SU-DHL-6 (cell line): ENCODE results near the gene NAT16.
"Not testable (repeated sequence)": the region's sequence is repeated elsewhere in the genome, so short reads cannot be mapped to it uniquely, and the experiment has no call there.

Experiments used
- H2AFZ ChIP-seq: fragments of 200-600 bp; sonication (generic); 2 replicates; pipeline ENCODE4 v1.6.1; 2014; ENCODE audit warnings: low read depth, mild to moderate bottlenecking, moderate library complexity, mixed read lengths, antibody characterized with exemption, low read length; ENCODE audit not compliant: severe bottlenecking
- H3F3A ChIP-seq: fragments of 200-600 bp; shearing (Covaris generic); 2 replicates; pipeline ENCODE4 v1.6.0; 2016; ENCODE audit warnings: antibody characterized with exemption, mild to moderate bottlenecking; ENCODE audit not compliant: insufficient read depth
- H3K27ac ChIP-seq: fragments of 200-600 bp; sonication (generic); 2 replicates; pipeline ENCODE4 v1.5.1; 2016; ENCODE audit warnings: low read depth, mild to moderate bottlenecking, low read length, moderate library complexity, mixed read lengths
- H3K27me3 ChIP-seq: fragments of 200-600 bp; sonication (generic), shearing (Covaris generic); 2 replicates; pipeline ENCODE4 v1.6.0; 2014; ENCODE audit warnings: mild to moderate bottlenecking, low read length
- H3K36me3 ChIP-seq: fragments of 200-600 bp; sonication (generic); 2 replicates; pipeline ENCODE4 v1.6.1; 2014; ENCODE audit warnings: mild to moderate bottlenecking, low read length, mixed read lengths
- H3K4me2 ChIP-seq: fragments of 300-600, 200-600 bp; shearing (Covaris generic), sonication (generic); 2 replicates; pipeline ENCODE4 v1.6.0; 2014; ENCODE audit warnings: low read length, low read depth, mild to moderate bottlenecking; ENCODE audit not compliant: poor library complexity, severe bottlenecking
- H3K4me3 ChIP-seq: fragments of 200-600 bp; sonication (generic); 2 replicates; pipeline ENCODE4 v1.5.1; 2014; ENCODE audit warnings: antibody characterized with exemption, low read length, mild to moderate bottlenecking, mixed read lengths; ENCODE audit not compliant: insufficient read depth, poor library complexity, severe bottlenecking
- H3K79me2 ChIP-seq: fragments of 200-600 bp; sonication (generic); 2 replicates; pipeline ENCODE4 v1.6.1; 2014; ENCODE audit warnings: mild to moderate bottlenecking, low read length, moderate library complexity; ENCODE audit not compliant: insufficient read depth
- H3K9ac ChIP-seq: fragments of 200-600 bp; sonication (generic); 2 replicates; pipeline ENCODE4 v1.7.0; 2014; ENCODE audit warnings: mild to moderate bottlenecking, low read length
- H3K9me2 ChIP-seq: fragments of 200-600 bp; sonication (generic); replicated peaks from 2 replicates; pipeline ENCODE4 v1.6.1; 2014; ENCODE audit warnings: low read length; ENCODE audit not compliant: insufficient read depth
- H3K9me3 ChIP-seq: fragments of 200-600 bp; sonication (generic); 2 replicates; pipeline ENCODE4 v1.6.1; 2014; ENCODE audit warnings: low read length, mixed read lengths; ENCODE audit not compliant: insufficient read depth
- H4K20me1 ChIP-seq: fragments of 200-600 bp; sonication (generic); 2 replicates; pipeline ENCODE4 v1.6.1; 2014; ENCODE audit warnings: low read depth, mild to moderate bottlenecking, antibody characterized with exemption, low read length, moderate library complexity, mixed read lengths
- CTCF ChIP-seq: fragments of 200-600 bp; sonication (generic); IDR thresholded peaks from one replicate; pipeline ENCODE4 v1.5.1; 2017; ENCODE audit warnings: antibody characterized with exemption, mild to moderate bottlenecking, low read length, moderate library complexity; ENCODE audit not compliant: insufficient read depth, poor library complexity, severe bottlenecking
- EZH2phosphoT487 ChIP-seq: fragments of 200-600 bp; sonication (generic), shearing (Covaris generic); conservative IDR thresholded peaks from 2 replicates; pipeline ENCODE4 v1.6.1; 2018; ENCODE audit warnings: mild to moderate bottlenecking, antibody characterized with exemption, low read length, moderate library complexity, mixed read lengths

The NAT16 gene

GRCh38 chr7:101205901-101206664, 26.0 kb upstream of the NAT16 start:
- H3K9ac ChIP-seq: no peak overlapping the region
- no peak for TF ChIP-seq CTCF
- TF ChIP-seq EZH2phosphoT487: no peak
- H2AFZ ChIP-seq: no peak overlapping the region
- H3K4me2 ChIP-seq: no peak overlapping the region
- H3K27ac ChIP-seq: no peak overlapping the region
- no peaks in the 10 kb centered on the region for H3K9me3 ChIP-seq
- no peak overlapping the region for H3K4me3 ChIP-seq
- H3K27me3 ChIP-seq: no peaks in the 10 kb centered on the region
- no peaks in the 10 kb centered on the region for H3K79me2 ChIP-seq
- H3K36me3 ChIP-seq: no peaks in the 10 kb centered on the region
- no peaks in the 10 kb centered on the region for H3F3A ChIP-seq
- no peaks in the 10 kb centered on the region for H3K9me2 ChIP-seq
- H4K20me1 ChIP-seq: no peaks in the 10 kb centered on the region

GRCh38 chr7:101203740-101204738, 23.9 kb upstream of the NAT16 start:
- H3K27me3 ChIP-seq, H2AFZ ChIP-seq: not testable (repeated sequence)

GRCh38 chr7:101202603-101202918, 22.5 kb upstream of the NAT16 start:
- TF ChIP-seq CTCF: no peak
- no peak for TF ChIP-seq EZH2phosphoT487
- Histone ChIP-seq H3K4me2 (no peak overlapping the region), H4K20me1 (no peaks in the 10 kb centered on the region), H3K27me3 (no peaks in the 10 kb centered on the region), H3K79me2 (no peaks in the 10 kb centered on the region), H2AFZ (no peak overlapping the region), H3K4me3 (no peak overlapping the region), H3F3A (no peaks in the 10 kb centered on the region), H3K36me3 (no peaks in the 10 kb centered on the region), H3K9me2 (no peaks in the 10 kb centered on the region), H3K9me3 (no peaks in the 10 kb centered on the region), H3K27ac (no peak overlapping the region), H3K9ac (no peak overlapping the region)

More at GRCh38 chr7:101203740-101204738, 23.9 kb upstream of the NAT16 start:
- not testable (repeated sequence) for H3K27ac ChIP-seq, H4K20me1 ChIP-seq, H3K9me3 ChIP-seq, H3K9ac ChIP-seq, H3K36me3 ChIP-seq, H3K79me2 ChIP-seq, H3K9me2 ChIP-seq, H3F3A ChIP-seq, H3K4me2 ChIP-seq, H3K4me3 ChIP-seq
